Nephron (organoid): ENCODE measurements around the gene USP5.
A peak's percentile ranks its signal among the peaks of the same experiment; 100 is the strongest.

Source experiments
- H3K27ac Mint-ChIP-seq, 3 experiments: 2 replicates each; pipeline ENCODE4 v1.8.0; 2020; ENCODE audit warnings: mixed read lengths in 3 of 3, mild to moderate bottlenecking in 2 of 3, moderate library complexity in 1 of 3
- H3K27me3 Mint-ChIP-seq: 2 replicates; pipeline ENCODE4 v1.8.0; 2021; ENCODE audit warnings: low read depth, mild to moderate bottlenecking, moderate library complexity, mixed read lengths
- H3K36me3 Mint-ChIP-seq: 2 replicates; pipeline ENCODE4 v1.8.0; 2020; ENCODE audit warnings: low read depth, mixed read lengths
- H3K4me1 Mint-ChIP-seq: 2 replicates; pipeline ENCODE4 v1.8.0; 2020; ENCODE audit warnings: mixed read lengths
- H3K4me3 Mint-ChIP-seq, 3 experiments: 2 replicates each; pipeline ENCODE4 v1.8.0; 2020; ENCODE audit warnings: mild to moderate bottlenecking in 3 of 3, mixed read lengths in 3 of 3, moderate library complexity in 2 of 3
- H3K9me3 Mint-ChIP-seq: 2 replicates; pipeline ENCODE4 v1.8.0; 2020; ENCODE audit warnings: mixed read lengths
- CTCF ChIP-seq, 3 experiments: fragments of 200-600 bp; sonication (generic); IDR thresholded peaks; one replicate each; pipeline ENCODE4 v1.5.0; 2021; ENCODE audit warnings: antibody characterized with exemption in 3 of 3; ENCODE audit not compliant: unreplicated experiment in 3 of 3

The USP5 gene

GRCh38 chr12:6830999-6831398 lies 21.0 kb upstream of the USP5 start:
- no peaks in the 10 kb centered on the region for H3K9me3 Mint-ChIP-seq
- peak overlapping the region; percentile 64 to 100 (median 97) for H3K4me3 Mint-ChIP-seq
- H3K36me3 Mint-ChIP-seq, result peaks cover 41% of the 10 kb centered on the region
- peaks cover 3% of the 10 kb centered on the region for H3K27me3 Mint-ChIP-seq
- TF ChIP-seq CTCF (IDR thresholded peaks at IDR 0.05; ENCODE audit: unreplicated experiment in 3 of 3), result no peak
- H3K27ac Mint-ChIP-seq, result peak overlapping the region; percentile 9 to 70 (median 30)
- peaks cover 24% of the 10 kb centered on the region for H3K4me1 Mint-ChIP-seq

GRCh38 chr12:6831450-6831995 lies 20.4 kb upstream of the USP5 start:
- H3K4me3 Mint-ChIP-seq, result peak overlapping the region; percentile 64 to 100 (median 97)
- H3K27ac Mint-ChIP-seq, result peak overlapping the region in 1 of 3 experiments; percentile 70
- H3K9me3 Mint-ChIP-seq, result no peaks in the 10 kb centered on the region
- H3K27me3 Mint-ChIP-seq, result peaks cover 3% of the 10 kb centered on the region
- peaks cover 46% of the 10 kb centered on the region for H3K36me3 Mint-ChIP-seq
- TF ChIP-seq CTCF (IDR thresholded peaks at IDR 0.05; ENCODE audit: unreplicated experiment in 3 of 3), result no peak
- H3K4me1 Mint-ChIP-seq, result peaks cover 27% of the 10 kb centered on the region

GRCh38 chr12:6832125-6832524 lies 19.8 kb upstream of the USP5 start:
- H3K36me3 Mint-ChIP-seq, result peaks cover 49% of the 10 kb centered on the region
- H3K4me1 Mint-ChIP-seq, result peaks cover 29% of the 10 kb centered on the region
- no peaks in the 10 kb centered on the region for H3K9me3 Mint-ChIP-seq
- no peak overlapping the region for H3K27ac Mint-ChIP-seq
- no peak for TF ChIP-seq CTCF (IDR thresholded peaks at IDR 0.05; ENCODE audit: unreplicated experiment in 3 of 3)
- H3K27me3 Mint-ChIP-seq, result peaks cover 3% of the 10 kb centered on the region
- H3K4me3 Mint-ChIP-seq, result peak overlapping the region; percentile 46 to 100 (median 64)

GRCh38 chr12:6833189-6833890 lies 18.6 kb upstream of the USP5 start:
- H3K27me3 Mint-ChIP-seq, result peaks cover 3% of the 10 kb centered on the region
- H3K9me3 Mint-ChIP-seq, result no peaks in the 10 kb centered on the region
- no peak for TF ChIP-seq CTCF (IDR thresholded peaks at IDR 0.05; ENCODE audit: unreplicated experiment in 3 of 3)
- no peak overlapping the region for H3K4me3 Mint-ChIP-seq
- H3K27ac Mint-ChIP-seq, result no peak overlapping the region
- peaks cover 21% of the 10 kb centered on the region for H3K4me1 Mint-ChIP-seq
- peaks cover 55% of the 10 kb centered on the region for H3K36me3 Mint-ChIP-seq

GRCh38 chr12:6834254-6834653 lies 17.7 kb upstream of the USP5 start:
- TF ChIP-seq CTCF (IDR thresholded peaks at IDR 0.05; ENCODE audit: unreplicated experiment in 3 of 3), result no peak
- peak overlapping the region in 1 of 3 experiments; percentile 15 for H3K4me3 Mint-ChIP-seq
- H3K9me3 Mint-ChIP-seq, result no peaks in the 10 kb centered on the region
- H3K27ac Mint-ChIP-seq, result no peak overlapping the region
- peaks cover 58% of the 10 kb centered on the region for H3K36me3 Mint-ChIP-seq
- H3K27me3 Mint-ChIP-seq, result peaks cover 3% of the 10 kb centered on the region
- peaks cover 27% of the 10 kb centered on the region for H3K4me1 Mint-ChIP-seq

- TF ChIP-seq CTCF (IDR thresholded peaks at IDR 0.05; ENCODE audit: unreplicated experiment in 3 of 3), result no peak
- peak overlapping the region in 1 of 3 experiments; percentile 14 for H3K4me3 Mint-ChIP-seq
- peaks cover 27% of the 10 kb centered on the region for H3K4me1 Mint-ChIP-seq
- H3K27me3 Mint-ChIP-seq, result no peaks in the 10 kb centered on the region
- H3K36me3 Mint-ChIP-seq, result peaks cover 58% of the 10 kb centered on the region
- no peak overlapping the region for H3K27ac Mint-ChIP-seq
- H3K9me3 Mint-ChIP-seq, result no peaks in the 10 kb centered on the region
Measured at GRCh38 chr12:6834873-6835272, 17.1 kb upstream of the USP5 start.
